Pancreas (tissue), 10 donors: ENCODE results near the gene PIP5K1B. TPM values are rescaled to one million over a fixed set of nuclear protein-coding genes. Genes with fewer than 3 reads are reported as not detected.

Experiments
- ATAC-seq, 4 donors: fragments of 200-7000 bp; cut with Tn5 transposase; one replicate each; pipeline versions ENCODE4 v1.8.0 to v1.9.1; 2020; ENCODE audit warnings: mild to moderate bottlenecking in 4 of 4, moderate library complexity in 4 of 4
- DNase-seq, 6 donors: peaks; one replicate each; pipeline ENCODE4 v3.0.0-alpha.2; 2020
- FAIRE-seq: peaks from 2 replicates; lab custom pipeline; 2012; peaks lifted over from hg19 to GRCh38; lab: Jason Lieb, UNC
- H3K27ac ChIP-seq, 4 donors: fragments of 200-600 bp; sonication (generic); 1 replicate in 3 of 4; 2 replicates in 1 of 4; pipeline versions ENCODE4 v1.5.0 to v1.8.0; 2020
- H3K27me3 ChIP-seq, 4 donors: fragments of 200-600 bp; one replicate each; pipeline ENCODE4 v1.8.0; 2021
- H3K36me3 ChIP-seq, 3 donors: fragments of 200-600 bp; sonication (generic) in 1 of 3; one replicate each; pipeline versions ENCODE4 v1.5.0 to v1.8.0; 2020 to 2021
- H3K4me1 ChIP-seq, 3 donors: fragments of 200-600 bp; one replicate each; pipeline ENCODE4 v1.8.0; 2021
- H3K4me3 ChIP-seq, 4 donors: fragments of 200-600 bp; sonication (generic) in 2 of 4; one replicate each; pipeline versions ENCODE4 v1.5.0 to v1.8.0; 2020 to 2021
- H3K9me3 ChIP-seq, 4 donors: fragments of 200-600 bp; one replicate each; pipeline ENCODE4 v1.8.0; 2021
- WGBS, 2 donors: extraction: QIAGEN DNeasy Blood & Tissue Kit; methylation state at CpG; one replicate each; pipeline ENCODE4 v1.1.7; 2013; 5-methylcytosine and 5-hydroxymethylcytosine counted together
- intact Hi-C, 3 donors: fragments of 100-400 bp; cut with DNase I; formaldehyde crosslinking; loops; one replicate each; pipeline versions ENCODE4 v1.11.1 to v1.14.2; 2022
- polyA plus RNA-seq, 2 donors: library from polyadenylated mRNA; stranded (reverse); fragments of 200-250 nt; gene quantifications; one replicate each; pipeline ENCODE4 v1.2.3, GENCODE V29; 2013
- total RNA-seq, 6 donors: library from RNA; stranded (reverse); fragmentation: NEBNext Ultra II Directional in 4 of 6; extraction: Animal tissue kit (Norgen Biotek cat#: 25700) in 4 of 6; gene quantifications; one replicate each; pipeline versions ENCODE4 v1.2.1 to v1.2.4, GENCODE V29; 2021 to 2023
- TF ChIP-seq, protein P1 (sequence below), 4 donors: fragments of 200-600 bp; sonication (generic) in 3 of 4; IDR thresholded peaks; one replicate each; pipeline versions ENCODE4 v1.5.0 to v1.8.0; 2021; ENCODE audit warnings: antibody characterized with exemption in 4 of 4
- donor health status: healthy with polysubstance abuse.
- donor health status: DM: no; HTN: no; CAD: no; lungs with moderate emphysema.
- donor health status: DM: no; HTN: no; CAD: no.
- donor health status: control.
- donor health status: control.
- donor health status: Bipolar disorder and iron deficiency.
- donor health status: DM: yes; HTN: yes; CAD: no.
- donor health status: DM: no; HTN: no; CAD: no.
- donor health status: DM: no; HTN: no; CAD: no.
- donor health status: DM: yes; HTN: yes; CAD: no.

PIP5K1B gene
- total and polyA plus RNA-seq, 8 donors, result 1.3 to 6.9 (median 6.2) TPM

DNA sequence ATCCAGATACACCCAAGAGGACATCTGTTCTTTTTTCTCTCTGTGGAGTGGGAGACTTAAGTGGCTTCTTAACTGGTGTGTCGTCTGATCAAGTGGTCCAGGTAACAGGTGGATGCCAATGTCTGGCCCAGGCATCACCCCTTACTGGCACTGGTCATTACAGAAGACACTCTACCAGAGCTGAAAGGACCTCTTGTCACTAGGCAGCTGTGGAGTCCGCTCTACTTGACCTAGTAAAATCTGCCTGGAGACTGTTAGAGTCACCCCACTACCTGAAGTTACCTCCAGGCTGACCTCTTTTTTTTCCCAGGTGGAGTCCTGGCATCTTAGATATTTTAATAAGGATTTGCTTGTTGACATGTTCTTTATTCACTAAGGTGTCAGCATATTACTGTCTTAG, 353.1 kb downstream of the PIP5K1B start:
- 91 to 100% methylated on average over 2 of the region's 2 CpGs for WGBS, 2 donors

More for the DNA sequence above, 353.1 kb downstream of the PIP5K1B start:
- no peak for ATAC-seq
- no peaks in the 10 kb centered on the region for H3K27me3 ChIP-seq
- H3K9me3 ChIP-seq, result no peaks in the 10 kb centered on the region
- no peaks in the 10 kb centered on the region for H3K4me1 ChIP-seq
- H3K4me3 ChIP-seq, result no peak overlapping the region
- intact Hi-C loops, result loop anchor here in 1 of 3 donors (5.0 to 10.0 kb wide), 2 partner anchors 77 to 134 kb away; no protein-coding TSS in a partner anchor
- FAIRE-seq, result no peak
- H3K36me3 ChIP-seq, result peaks cover 0 to 4% (median 0%) of the 10 kb centered on the region in 3 donors
- no peak overlapping the region for H3K27ac ChIP-seq
- no peak for DNase-seq
- TF ChIP-seq, protein P1, sequence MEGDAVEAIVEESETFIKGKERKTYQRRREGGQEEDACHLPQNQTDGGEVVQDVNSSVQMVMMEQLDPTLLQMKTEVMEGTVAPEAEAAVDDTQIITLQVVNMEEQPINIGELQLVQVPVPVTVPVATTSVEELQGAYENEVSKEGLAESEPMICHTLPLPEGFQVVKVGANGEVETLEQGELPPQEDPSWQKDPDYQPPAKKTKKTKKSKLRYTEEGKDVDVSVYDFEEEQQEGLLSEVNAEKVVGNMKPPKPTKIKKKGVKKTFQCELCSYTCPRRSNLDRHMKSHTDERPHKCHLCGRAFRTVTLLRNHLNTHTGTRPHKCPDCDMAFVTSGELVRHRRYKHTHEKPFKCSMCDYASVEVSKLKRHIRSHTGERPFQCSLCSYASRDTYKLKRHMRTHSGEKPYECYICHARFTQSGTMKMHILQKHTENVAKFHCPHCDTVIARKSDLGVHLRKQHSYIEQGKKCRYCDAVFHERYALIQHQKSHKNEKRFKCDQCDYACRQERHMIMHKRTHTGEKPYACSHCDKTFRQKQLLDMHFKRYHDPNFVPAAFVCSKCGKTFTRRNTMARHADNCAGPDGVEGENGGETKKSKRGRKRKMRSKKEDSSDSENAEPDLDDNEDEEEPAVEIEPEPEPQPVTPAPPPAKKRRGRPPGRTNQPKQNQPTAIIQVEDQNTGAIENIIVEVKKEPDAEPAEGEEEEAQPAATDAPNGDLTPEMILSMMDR (IDR thresholded peaks at IDR 0.05), result no peak

Other genes with a start within 250 kb of the PIP5K1B start
- gene TMEM252, start 164.4 kb upstream of the PIP5K1B start, total RNA-seq, result not detected
- not detected for gene TMEM252, start 164.4 kb upstream of the PIP5K1B start, polyA plus RNA-seq